HG02763 (cell line): ENCODE results near the gene ECPAS.
"Not testable (repeated sequence)": the region's sequence is repeated elsewhere in the genome, so short reads cannot be mapped to it uniquely, and the experiment has no call there.

Source experiments
- ATAC-seq: cut with Tn5 transposase; IDR thresholded peaks from one replicate; pipeline ENCODE4 v1.9.1; 2021; ENCODE audit warnings: mild to moderate bottlenecking, moderate library complexity; ENCODE audit not compliant: unreplicated experiment

ECPAS gene

GRCh38 chr9:111414406-111414805 is 69.8 kb downstream of the ECPAS start:
- no peak for ATAC-seq

GRCh38 chr9:111413996-111414395 is 70.2 kb downstream of the ECPAS start:
- ATAC-seq: no peak

- no peak for ATAC-seq
Observed at GRCh38 chr9:111412280-111412679, 71.9 kb downstream of the ECPAS start.

GRCh38 chr9:111411266-111411665 is 72.9 kb downstream of the ECPAS start:
- no peak for ATAC-seq

GRCh38 chr9:111407813-111408212 is 76.4 kb downstream of the ECPAS start:
- ATAC-seq: no peak

GRCh38 chr9:111405701-111406100 is 78.5 kb downstream of the ECPAS start:
- no peak for ATAC-seq

- ATAC-seq: not testable (repeated sequence)
Observed at GRCh38 chr9:111401486-111401885, 82.7 kb downstream of the ECPAS start.

GRCh38 chr9:111400564-111400898 is 83.7 kb downstream of the ECPAS start:
- ATAC-seq: no peak

GRCh38 chr9:111399772-111400563 is 84.2 kb downstream of the ECPAS start:
- no peak for ATAC-seq

- no peak for ATAC-seq
Observed at GRCh38 chr9:111399211-111399739, 84.9 kb downstream of the ECPAS start.

GRCh38 chr9:111393971-111394370 is 90.2 kb downstream of the ECPAS start:
- ATAC-seq: no peak

GRCh38 chr9:111389406-111389805 is 94.8 kb downstream of the ECPAS start:
- no peak for ATAC-seq

- ATAC-seq: no peak
Observed at GRCh38 chr9:111386386-111386785, 97.8 kb downstream of the ECPAS start.

- ATAC-seq: no peak
Observed at GRCh38 chr9:111381006-111381405, 103.2 kb downstream of the ECPAS start.

GRCh38 chr9:111375817-111376564 is 108.2 kb downstream of the ECPAS start:
- ATAC-seq: no peak

- no peak for ATAC-seq
Observed at GRCh38 chr9:111375062-111375461, 109.1 kb downstream of the ECPAS start.

GRCh38 chr9:111372297-111372696 is 111.9 kb downstream of the ECPAS start:
- ATAC-seq: no peak

GRCh38 chr9:111366978-111367377 is 117.2 kb downstream of the ECPAS start:
- ATAC-seq: no peak

GRCh38 chr9:111362526-111362925 is 121.7 kb downstream of the ECPAS start:
- no peak for ATAC-seq

- no peak for ATAC-seq
Observed at GRCh38 chr9:111360881-111361280, 123.3 kb downstream of the ECPAS start.

GRCh38 chr9:111356481-111357244 is 127.5 kb downstream of the ECPAS start:
- no peak for ATAC-seq
